GM10248 (cell line): ENCODE data around the gene RALGAPA2.

Experiments
- CTCF ChIA-PET: fragments of 300-600 bp; sonication (Branson Sonifier 250); formaldehyde crosslinking; extraction: SDS; loops from one replicate; lab custom pipeline; 2021; ENCODE audit warnings: antibody characterized with exemption; lab: Yijun Ruan, JAX
- POLR2A ChIA-PET: fragments of 350-650 bp; sonication (Branson Sonifier 250); formaldehyde crosslinking; extraction: SDS; loops from one replicate; lab custom pipeline; 2020; ENCODE audit warnings: antibody characterized with exemption; lab: Yijun Ruan, JAX
- DNase-seq: peaks from one replicate; pipeline ENCODE4 v3.0.0; 2012; ENCODE audit errors: extremely low spot score
- TF ChIP-seq, protein P1 (sequence below): IDR thresholded peaks from 2 replicates; pipeline ENCODE4 v1.5.1; 2012; ENCODE audit warnings: mild to moderate bottlenecking, low read depth; ENCODE audit errors: extremely low read depth, missing control alignments, control extremely low read depth

Gene RALGAPA2

DNA sequence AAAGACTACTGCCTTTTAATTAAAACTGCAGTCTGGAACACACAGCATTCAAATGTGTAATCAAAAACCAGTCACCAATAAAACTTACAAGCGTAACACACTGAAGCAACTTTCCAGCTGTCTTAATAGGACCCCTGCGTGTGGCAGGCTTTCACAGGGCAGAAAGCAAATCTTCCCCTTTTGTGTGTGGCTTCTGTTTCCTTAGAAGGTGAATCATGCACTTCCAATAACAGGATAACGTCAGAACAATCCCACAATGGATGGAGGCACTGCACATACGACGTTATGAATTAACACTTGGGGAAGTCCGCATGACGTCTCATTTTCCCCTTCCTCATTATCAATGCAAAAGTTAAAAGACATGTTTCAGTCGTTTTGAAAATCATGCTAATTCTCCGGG, 299.7 kb downstream of the RALGAPA2 start:
- ChIA-PET CTCF (interaction anchor here (1.9 kb wide), 1 partner anchor 16 kb away, joined by 6 read pairs; no protein-coding TSS in a partner anchor), POLR2A (no interaction called here)
- TF ChIP-seq, protein P1, sequence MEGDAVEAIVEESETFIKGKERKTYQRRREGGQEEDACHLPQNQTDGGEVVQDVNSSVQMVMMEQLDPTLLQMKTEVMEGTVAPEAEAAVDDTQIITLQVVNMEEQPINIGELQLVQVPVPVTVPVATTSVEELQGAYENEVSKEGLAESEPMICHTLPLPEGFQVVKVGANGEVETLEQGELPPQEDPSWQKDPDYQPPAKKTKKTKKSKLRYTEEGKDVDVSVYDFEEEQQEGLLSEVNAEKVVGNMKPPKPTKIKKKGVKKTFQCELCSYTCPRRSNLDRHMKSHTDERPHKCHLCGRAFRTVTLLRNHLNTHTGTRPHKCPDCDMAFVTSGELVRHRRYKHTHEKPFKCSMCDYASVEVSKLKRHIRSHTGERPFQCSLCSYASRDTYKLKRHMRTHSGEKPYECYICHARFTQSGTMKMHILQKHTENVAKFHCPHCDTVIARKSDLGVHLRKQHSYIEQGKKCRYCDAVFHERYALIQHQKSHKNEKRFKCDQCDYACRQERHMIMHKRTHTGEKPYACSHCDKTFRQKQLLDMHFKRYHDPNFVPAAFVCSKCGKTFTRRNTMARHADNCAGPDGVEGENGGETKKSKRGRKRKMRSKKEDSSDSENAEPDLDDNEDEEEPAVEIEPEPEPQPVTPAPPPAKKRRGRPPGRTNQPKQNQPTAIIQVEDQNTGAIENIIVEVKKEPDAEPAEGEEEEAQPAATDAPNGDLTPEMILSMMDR, result no peak
- DNase-seq, result no peak

DNA sequence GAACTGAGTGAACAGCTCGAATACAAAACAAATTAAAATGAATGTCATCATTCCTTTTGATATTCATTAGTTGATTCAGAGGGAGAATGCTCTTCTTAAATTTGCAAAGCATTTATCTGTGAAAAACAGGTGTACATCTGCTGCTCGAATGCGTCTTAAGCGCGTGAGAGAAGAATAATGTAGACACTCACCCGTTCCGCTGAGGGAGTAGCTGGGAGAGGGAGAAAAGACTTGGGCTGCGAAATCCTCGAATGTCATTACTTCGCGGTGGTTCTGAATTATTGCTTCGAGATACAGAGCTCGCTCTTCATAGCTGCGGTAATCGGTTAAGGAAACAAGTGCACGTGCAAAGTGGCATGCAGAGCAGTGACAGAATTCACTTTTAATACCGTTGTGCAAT, 300.6 kb downstream of the RALGAPA2 start:
- TF ChIP-seq, protein P1, result no peak
- POLR2A ChIA-PET, result no interaction called here
- DNase-seq, result no peak
- CTCF ChIA-PET, result interaction anchor here (1.5 to 1.9 kb wide), 2 partner anchors 14 to 17 kb away, joined by 3 to 6 read pairs; no protein-coding TSS in a partner anchor

DNA sequence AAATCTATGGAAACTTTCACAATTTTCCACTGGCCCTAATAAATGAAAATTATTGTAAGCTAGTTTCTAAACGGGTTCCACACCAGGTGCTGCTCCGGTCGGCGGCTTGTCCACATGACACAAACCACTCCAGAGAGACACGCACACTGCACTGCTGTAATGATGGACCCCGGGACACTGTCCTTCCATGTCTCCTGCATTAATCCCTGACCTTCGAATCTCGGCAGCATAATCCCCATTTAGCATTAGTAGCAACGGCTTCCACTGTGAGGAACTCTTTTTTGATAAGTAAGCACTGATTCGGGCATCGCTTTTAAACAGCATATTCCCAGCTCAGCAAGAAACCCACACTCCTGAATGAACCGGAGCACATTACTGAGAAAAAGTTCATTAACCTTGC, 301.0 kb downstream of the RALGAPA2 start:
- ChIA-PET POLR2A (no interaction called here), CTCF (interaction anchor here (1.1 to 1.9 kb wide), 3 partner anchors 14 to 24 kb away, joined by 3 to 6 read pairs (median 3); no protein-coding TSS in a partner anchor)
- TF ChIP-seq, protein P1, result no peak
- no peak for DNase-seq

DNA sequence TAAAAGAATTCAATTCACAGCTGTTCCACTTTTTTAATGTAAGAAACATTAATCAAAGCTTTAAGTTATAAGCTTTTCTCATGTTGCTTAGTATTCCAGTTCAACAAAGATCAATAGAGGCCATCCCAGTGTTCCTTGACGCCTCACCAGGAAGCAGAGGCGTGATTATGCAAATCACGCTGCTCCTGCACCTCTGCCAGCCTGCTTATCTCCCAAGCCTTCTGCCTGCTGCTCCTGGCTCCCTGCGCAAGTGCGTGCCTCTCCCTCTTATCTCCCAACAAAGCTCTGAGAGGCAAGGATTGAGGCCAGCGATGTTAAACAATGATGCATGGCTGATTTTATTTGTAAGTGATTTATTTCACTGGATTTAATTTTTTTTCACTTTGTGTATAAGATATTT, 301.8 kb downstream of the RALGAPA2 start:
- DNase-seq, result no peak
- ChIA-PET CTCF (interaction anchor here (0.7 to 1.1 kb wide), 2 partner anchors 25 to 108 kb away, joined by 3 read pairs; no protein-coding TSS in a partner anchor), POLR2A (no interaction called here)
- TF ChIP-seq, protein P1, result no peak

DNA sequence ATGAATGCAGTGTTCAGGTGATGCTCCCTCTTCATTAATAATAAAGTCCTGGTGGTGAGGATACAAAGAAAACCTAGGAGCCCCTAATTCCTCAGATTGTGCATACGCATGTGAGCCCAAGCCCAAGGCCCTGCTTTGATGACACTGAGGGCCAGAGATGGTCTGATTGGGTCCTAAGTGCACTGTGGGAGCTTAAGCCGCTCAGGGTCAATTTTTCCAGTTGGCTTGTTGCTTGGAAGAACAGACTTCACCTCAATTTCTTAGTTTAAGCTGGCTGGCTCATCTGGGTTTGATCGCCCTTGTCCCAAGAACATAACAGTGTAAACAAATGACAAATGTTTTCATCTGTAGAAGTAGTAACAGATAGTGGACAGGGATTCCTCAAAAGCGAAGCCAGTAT, 303.1 kb downstream of the RALGAPA2 start:
- DNase-seq, result no peak
- CTCF ChIA-PET, result interaction anchor here (1.5 kb wide), 1 partner anchor 50 kb away, joined by 3 read pairs; no protein-coding TSS in a partner anchor
- TF ChIP-seq, protein P1, result no peak
- POLR2A ChIA-PET, result no interaction called here

DNA sequence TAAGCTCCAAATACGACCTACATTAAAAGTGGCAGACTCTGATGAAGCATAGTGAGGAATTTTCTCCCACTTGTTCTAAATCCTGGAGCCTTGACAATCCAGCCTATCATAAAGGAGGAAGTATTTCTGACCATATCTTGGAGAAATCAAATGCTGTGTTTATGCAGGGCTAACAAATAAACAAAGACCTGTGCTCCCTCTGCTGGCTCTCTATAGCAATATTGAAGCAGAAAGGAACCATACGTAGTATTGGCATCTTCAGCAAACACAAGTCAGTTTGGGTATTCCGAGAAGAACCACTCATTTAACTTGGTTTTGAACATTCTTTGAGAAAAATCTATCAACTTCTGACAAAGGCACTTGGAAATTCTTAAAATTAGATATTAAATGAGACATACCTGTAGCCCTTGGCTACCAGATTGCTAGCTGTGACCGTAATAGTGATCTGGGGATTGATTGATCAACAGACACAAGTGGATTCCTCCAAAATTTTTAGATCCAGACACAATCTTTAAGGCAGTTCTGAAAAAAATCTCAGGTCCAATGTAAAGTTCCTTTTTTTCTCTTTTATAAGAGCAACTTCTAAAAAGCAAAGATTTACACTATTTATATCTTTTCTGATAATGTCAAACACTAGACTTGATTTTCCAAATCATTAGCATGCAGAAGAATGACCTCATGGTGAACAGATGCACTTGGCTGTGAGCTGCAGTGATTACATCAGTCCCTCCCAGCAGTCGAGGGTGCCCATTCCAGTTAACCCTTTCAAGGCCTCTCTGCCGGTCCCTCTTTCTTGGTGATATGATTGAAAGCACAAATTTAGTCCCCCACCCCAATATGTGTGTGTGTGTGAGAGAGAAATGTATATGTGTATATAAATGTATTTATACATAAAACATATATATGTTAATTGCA, 304.3 kb downstream of the RALGAPA2 start:
- no peak for DNase-seq
- TF ChIP-seq, protein P1, result no peak
- POLR2A ChIA-PET, result no interaction called here
- CTCF ChIA-PET, result interaction anchor here (1.4 to 1.6 kb wide), 3 partner anchors 9 to 77 kb away, joined by 3 to 5 read pairs (median 3); no protein-coding TSS in a partner anchor
